SIG-M5 treated with dmso at 0.1 percent for 504 hours (cell line): ENCODE data around the gene GOLM1.
"Not testable (repeated sequence)": the region's sequence is repeated elsewhere in the genome, so short reads cannot be mapped to it uniquely, and the experiment has no call there.

ENCODE experiments used
- DNase-seq: peaks from one replicate; lab custom pipeline; 2025; ENCODE audit not compliant: unreplicated experiment; lab: John Stamatoyannopoulos, UW

The GOLM1 gene

DNA sequence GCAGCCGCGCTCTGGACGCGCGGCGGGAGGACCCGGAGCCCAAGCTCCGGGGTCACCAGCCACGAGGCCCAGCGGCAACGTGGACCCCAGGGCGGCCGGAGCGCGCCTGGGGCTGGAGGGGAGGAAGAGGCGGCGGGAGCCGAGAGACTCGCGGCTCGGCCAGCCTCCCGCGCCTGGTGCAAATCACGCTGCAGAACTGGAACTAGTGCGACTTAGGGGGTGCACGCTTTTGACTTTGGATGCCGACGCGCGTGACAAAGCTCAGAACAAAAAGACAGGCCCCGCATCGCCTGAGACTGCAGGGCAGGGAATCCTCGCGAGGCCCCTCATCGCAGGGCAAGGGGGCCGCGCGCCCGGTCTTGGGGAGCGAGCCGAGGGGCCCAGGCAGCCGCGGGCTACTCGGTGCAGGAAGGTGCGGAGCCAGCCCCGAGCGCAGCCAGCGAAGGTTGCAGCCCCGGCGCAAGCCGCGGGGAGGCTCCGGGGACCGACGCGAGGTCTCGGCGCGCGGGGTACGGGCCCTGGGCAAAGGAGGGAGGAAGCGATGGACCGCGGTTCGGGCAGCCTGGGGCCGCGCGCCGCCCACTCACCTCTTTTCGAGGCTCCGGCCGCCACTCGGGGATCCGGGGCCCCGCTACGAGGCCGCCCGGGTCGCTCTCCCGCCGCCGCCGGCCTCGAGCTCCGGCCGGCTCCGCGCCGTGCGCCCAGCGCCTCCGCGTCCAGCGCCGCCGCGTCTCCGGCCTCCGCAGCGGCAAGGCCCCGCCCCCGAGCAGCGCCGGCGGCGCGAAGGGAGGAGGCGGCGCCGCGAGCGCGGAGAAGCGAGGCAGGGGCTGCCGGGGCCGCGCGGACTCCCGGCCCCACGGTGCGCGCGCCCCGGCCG is at the start of gene GOLM1:
Gene GOLM1, minus strand, starts transcription at position 735 of the 877 bp plus-strand sequence. CDS start 20,238 bp downstream, outside the sequence.
- peak; percentile 37 for DNase-seq

DNA sequence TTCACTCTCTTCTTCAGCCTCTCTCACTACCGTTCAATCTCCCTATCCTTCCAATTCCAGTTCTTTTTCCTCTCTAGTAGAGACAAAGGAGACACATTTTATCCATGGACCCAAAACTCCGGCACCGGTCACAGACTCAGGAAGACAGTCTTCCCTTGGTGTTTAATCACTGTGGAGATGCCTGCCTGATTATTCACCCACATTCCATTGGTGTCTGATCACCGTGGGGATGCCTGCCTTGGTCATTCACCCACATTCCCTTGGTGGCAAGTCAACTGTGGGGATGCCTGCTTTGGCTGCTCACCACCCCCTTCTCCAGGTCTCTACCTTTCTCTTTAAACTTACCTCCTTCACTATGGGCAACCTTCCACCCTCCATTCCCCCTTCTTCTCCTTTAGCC is 47.3 kb upstream of the GOLM1 start:
- not testable (repeated sequence) for DNase-seq

- not testable (repeated sequence) for DNase-seq
These were observed 46.6 kb upstream of the GOLM1 start for GRCh38 chr9:86145960-86146359.

DNA sequence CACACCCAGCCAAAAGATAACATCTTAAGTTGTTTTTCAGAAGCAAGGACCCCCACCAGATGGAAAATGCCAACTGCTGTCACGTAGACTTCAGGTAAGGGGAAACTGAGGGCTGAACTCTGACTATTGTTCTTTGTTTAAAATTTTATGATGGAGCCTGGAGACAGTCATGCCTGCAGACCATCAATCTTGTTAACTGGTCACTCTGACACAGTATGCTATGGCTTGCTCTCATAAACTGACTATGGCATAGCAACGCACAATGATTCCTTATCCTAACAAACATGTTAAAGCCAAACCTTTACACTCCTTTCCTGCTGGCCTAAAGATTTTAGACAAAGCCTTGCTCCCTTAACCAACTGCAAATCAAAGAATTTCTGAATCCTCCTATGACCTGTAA is 43.6 kb upstream of the GOLM1 start:
- DNase-seq = no peak

- DNase-seq = no peak
These were observed 42.5 kb upstream of the GOLM1 start for GRCh38 chr9:86141843-86142242.

DNA sequence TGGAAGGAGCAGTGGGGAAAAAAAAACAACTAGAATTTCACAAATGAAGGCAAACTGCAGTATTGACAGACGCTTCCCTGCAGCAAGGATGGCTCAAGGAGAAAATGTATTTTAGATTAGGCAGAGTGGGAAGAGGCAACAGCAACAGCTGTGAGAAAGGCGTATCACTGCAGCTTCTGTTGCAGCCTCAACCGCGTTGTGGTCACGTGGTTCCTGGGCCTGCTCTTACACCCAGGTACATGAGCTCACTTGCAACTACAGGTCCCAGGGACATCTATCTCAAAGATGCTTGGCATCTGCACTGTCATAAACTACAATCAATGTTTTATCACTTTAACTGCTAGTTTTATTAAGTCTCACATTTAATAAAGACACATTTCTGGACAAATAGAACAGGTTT is 36.0 kb upstream of the GOLM1 start:
- no peak for DNase-seq

DNA sequence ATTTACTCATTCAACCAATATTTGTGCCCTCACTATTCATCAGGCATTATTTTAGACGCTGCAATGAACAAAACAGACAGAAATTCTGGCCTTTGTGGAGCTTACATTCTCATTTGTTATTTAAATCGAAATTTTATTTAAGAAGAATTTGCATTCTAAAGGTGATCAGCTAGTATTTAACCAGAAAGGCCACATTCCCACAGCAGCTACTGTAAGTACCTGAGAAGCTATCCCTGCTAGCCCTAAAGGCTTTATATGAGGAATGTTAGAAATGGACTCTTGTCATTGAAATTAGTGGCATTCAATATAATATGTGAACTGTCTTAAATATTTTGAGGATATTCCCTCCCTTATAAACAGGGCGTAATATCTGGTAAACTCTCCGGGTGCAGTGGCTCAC is 35.0 kb upstream of the GOLM1 start:
- no peak for DNase-seq

DNA sequence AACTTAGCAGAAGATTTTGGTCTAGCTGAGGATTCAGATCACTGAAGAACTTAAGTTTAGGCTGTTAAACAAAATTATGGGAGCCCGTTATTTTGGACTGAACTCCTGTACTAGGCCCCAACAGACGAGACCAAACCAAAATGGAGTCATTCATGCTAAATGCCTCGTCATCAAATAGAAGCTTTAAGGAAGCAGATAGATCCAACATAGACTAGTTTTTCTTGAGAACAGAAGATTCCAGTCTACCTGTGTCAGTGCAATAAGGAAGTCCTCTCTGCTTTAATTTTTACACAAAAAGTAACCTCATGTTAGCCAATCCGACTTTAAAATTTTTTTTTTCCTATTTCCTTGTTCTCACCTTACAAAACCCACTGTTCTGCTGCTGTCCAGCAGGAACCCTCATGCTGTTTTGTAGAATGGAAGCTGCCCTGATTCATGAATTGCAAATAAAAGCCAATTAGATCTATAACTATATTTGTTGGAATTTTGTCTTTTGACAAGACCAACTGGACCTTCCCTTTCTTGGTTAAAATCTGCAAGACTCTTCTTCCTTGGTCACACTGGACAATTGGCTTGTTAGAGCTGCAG is 29.0 kb upstream of the GOLM1 start:
- DNase-seq = no peak

GRCh38 chr9:86126998-86127972 is 27.9 kb upstream of the GOLM1 start:
- peak; percentile 70 for DNase-seq

- no peak for DNase-seq
These were observed 23.0 kb upstream of the GOLM1 start for GRCh38 chr9:86122311-86122710.

GRCh38 chr9:86119457-86119856 is 20.1 kb upstream of the GOLM1 start:
- no peak for DNase-seq

- no peak for DNase-seq
These were observed 17.1 kb upstream of the GOLM1 start for GRCh38 chr9:86116425-86116824.

GRCh38 chr9:86115886-86116285 is 16.5 kb upstream of the GOLM1 start:
- DNase-seq = no peak

GRCh38 chr9:86112057-86112456 is 12.7 kb upstream of the GOLM1 start:
- DNase-seq = no peak

DNA sequence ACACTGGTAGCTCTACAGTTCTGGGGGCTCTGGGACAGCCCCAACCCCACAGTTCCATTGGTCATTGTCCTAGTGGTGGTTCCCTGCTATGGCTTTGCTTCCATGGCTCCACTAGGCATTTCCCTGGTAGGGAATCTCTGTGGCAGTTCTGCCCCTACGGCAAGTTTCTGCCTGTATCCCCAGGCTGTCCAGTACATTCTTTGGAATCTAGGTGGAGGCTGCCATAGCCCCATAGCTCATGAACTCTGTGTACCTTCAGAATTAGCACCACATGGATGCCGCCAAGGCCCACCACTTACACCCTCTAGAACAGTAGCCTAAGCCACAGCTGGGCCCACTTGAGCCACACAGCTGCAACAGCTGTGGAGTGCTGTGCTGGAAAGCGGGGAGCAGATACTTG is 3.3 kb upstream of the GOLM1 start:
- no peak for DNase-seq

- peak; percentile 42 for DNase-seq
These were observed 475 bp upstream of the GOLM1 start for GRCh38 chr9:86099701-86100364.

DNA sequence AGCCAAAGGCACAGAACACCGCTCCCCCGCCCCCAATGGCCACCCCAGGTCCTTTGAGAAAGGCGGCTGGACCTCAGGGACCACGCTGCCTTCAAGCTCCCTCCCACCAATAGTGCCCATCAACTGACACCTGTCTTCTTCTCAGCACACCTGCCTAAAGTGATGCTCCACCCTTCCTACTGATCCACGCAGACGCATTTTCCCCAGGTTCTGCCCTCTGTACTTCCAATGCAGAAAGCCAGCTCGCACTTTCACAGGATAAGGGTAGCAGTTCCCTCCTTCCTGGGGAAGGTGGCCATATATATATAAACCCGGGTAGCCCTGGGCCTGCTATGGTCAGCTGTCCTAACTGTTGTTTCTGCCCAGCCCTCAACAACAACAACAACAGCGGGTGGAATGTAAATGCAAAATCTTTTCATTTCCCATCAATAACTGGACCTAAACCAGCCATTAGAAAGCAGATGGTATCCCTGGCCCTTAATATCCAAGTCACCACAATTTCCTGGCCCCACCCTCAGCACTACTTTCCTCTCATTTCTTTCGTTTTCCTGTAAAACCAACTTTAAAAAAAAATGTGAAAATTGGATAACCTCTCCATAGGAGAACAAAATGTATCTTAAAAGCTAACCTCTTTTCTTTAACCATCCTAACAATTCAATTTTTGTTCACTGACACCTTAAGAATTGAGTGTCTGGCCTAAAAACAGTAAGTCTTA is 1.7 kb downstream of the GOLM1 start:
- no peak for DNase-seq

DNA sequence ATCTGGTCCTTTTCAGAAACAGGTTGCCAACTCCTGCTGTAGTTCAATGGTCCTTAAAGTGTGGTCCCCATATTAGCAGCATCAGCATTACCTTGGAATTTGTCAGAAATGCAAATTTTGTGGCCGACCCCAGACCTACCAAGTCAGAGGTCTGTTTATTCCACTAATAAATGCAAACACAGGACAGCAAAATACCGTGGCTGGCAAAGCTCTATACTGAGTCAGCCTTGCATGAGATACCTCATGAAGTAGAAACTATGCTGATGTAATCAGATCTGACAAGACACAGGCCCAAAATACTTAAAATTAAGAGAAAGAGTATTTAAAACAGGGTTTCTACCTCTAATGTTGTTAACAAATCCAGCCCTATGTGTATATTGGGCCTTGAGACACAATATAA is 3.0 kb downstream of the GOLM1 start:
- DNase-seq = no peak

GRCh38 chr9:86093788-86094555 is 5.4 kb downstream of the GOLM1 start:
- DNase-seq = peak; percentile 76
